K562 (cell line): ENCODE measurements around the gene DMAC2. TPM values are rescaled to one million over a fixed set of nuclear protein-coding genes. Genes with fewer than 3 reads are reported as not detected.
A peak's percentile ranks its signal among the peaks of the same experiment; 100 is the strongest.

Experiments
- CREB1 ChIP-seq, 2 experiments: sonication (generic) in 1 of 2; formaldehyde crosslinking in 1 of 2; IDR thresholded peaks; 2 replicates each; pipeline versions ENCODE4 v1.6.1 to v1.8.0; 2012 to 2022; ENCODE audit warnings: inconsistent platforms in 1 of 2, mild to moderate bottlenecking in 1 of 2, missing genetic modification reagents in 1 of 2, moderate library complexity in 1 of 2
- ESRRA ChIP-seq: fragments of 450-650 bp; IDR thresholded peaks from 2 replicates; pipeline ENCODE4 v1.6.1; 2014; ENCODE audit warnings: low read depth, mild to moderate bottlenecking, moderate library complexity, borderline replicate concordance
- FOXA3 ChIP-seq, 2 experiments: fragments of 450-650 bp in 1 of 2; sonication (generic) in 1 of 2; formaldehyde crosslinking; IDR thresholded peaks in 1 of 2; conservative IDR thresholded peaks in 1 of 2; 2 replicates each; pipeline versions ENCODE4 v1.4.0 to v1.8.0; 2020 to 2022; ENCODE audit warnings: mild to moderate bottlenecking in 2 of 2, missing genetic modification reagents in 1 of 2
- HCFC1 ChIP-seq: IDR thresholded peaks from 2 replicates; pipeline ENCODE4 v1.6.1; 2012; ENCODE audit warnings: low read depth, low read length, improper control_type of control experiment
- HDAC2 ChIP-seq: fragments of 450-650 bp; IDR thresholded peaks from 2 replicates; pipeline ENCODE4 v1.6.1; 2016; ENCODE audit warnings: mild to moderate bottlenecking
- MAFF ChIP-seq: IDR thresholded peaks from 2 replicates; pipeline ENCODE4 v1.6.1; 2012; ENCODE audit warnings: low read length, improper control_type of control experiment
- MYC ChIP-seq, 2 experiments: fragments of 250-450 bp in 1 of 2; sonication (Bioruptor Pico) in 1 of 2; IDR thresholded peaks; 2 replicates each; pipeline versions ENCODE4 v1.5.1 to v1.6.1; 2012 to 2021; ENCODE audit warnings: low read depth in 2 of 2, borderline replicate concordance in 1 of 2, improper control_type of control experiment in 1 of 2, low read length in 1 of 2, mild to moderate bottlenecking in 1 of 2, moderate library complexity in 1 of 2
- RBM39 ChIP-seq: fragments of 200-400 bp; formaldehyde crosslinking; optimal IDR thresholded peaks from 2 replicates; pipeline ENCODE3; 2018; ENCODE audit warnings: low read depth, low read length
- TAF7 ChIP-seq: fragments of 450-650 bp; IDR thresholded peaks from 2 replicates; pipeline ENCODE4 v1.6.1; 2016; ENCODE audit warnings: missing genetic modification characterization, missing compliant biosample characterization
- ZBED1 ChIP-seq: IDR thresholded peaks from 2 replicates; pipeline ENCODE4 v1.6.1; 2014
- ZFX ChIP-seq: sonication (generic); formaldehyde crosslinking; IDR thresholded peaks from 2 replicates; pipeline ENCODE4 v1.8.0; 2022; ENCODE audit warnings: mild to moderate bottlenecking, missing genetic modification reagents, moderate library complexity
- ZNF561 ChIP-seq: fragments of 450-650 bp; formaldehyde crosslinking; conservative IDR thresholded peaks from 2 replicates; pipeline ENCODE4 v1.4.0; 2020; ENCODE audit warnings: mild to moderate bottlenecking, moderate library complexity
- polyA plus RNA-seq, 8 experiments: library from polyadenylated mRNA; depleted of rRNA in 4 of 8; stranded (reverse) in 5 of 8; unstranded in 3 of 8; fragments of >200 nt; fragmentation: Nextera tagmentation in 2 of 8; fragmentation: Illumina TruSeq in 1 of 8; extraction: Ambion mirVana in 2 of 8; extraction: Trizol in 1 of 8; gene quantifications; 2 replicates each; pipeline versions ENCODE4 v1.2.1 to v1.2.3, GENCODE V29; 2011 to 2014; ENCODE audit warnings: inconsistent platforms in 1 of 8, missing spikeins in 1 of 8
- total RNA-seq, 7 experiments: library from RNA; depleted of rRNA in 6 of 7; stranded (reverse); fragments of >200 nt in 6 of 7; fragmentation: Illumina TruSeq in 2 of 7; extraction: Trizol in 2 of 7; gene quantifications; 2 replicates each; pipeline versions ENCODE4 v1.2.1 to v1.2.3, GENCODE V29; 2011 to 2021; ENCODE audit warnings: low replicate concordance in 1 of 7
- TF ChIP-seq, protein P1 (sequence below): fragments of 200-800 bp; sonication (Bioruptor generic); IDR thresholded peaks from 2 replicates; pipeline ENCODE4 v1.6.1; 2017; ENCODE audit warnings: missing genetic modification characterization, missing compliant biosample characterization
- TF ChIP-seq, protein P2 (sequence below): fragments of 250-450 bp; sonication (Bioruptor Pico); IDR thresholded peaks from 2 replicates; pipeline ENCODE4 v1.5.0; 2021
- TF ChIP-seq, protein P3 (sequence below), 2 experiments: fragments of 250-450 bp in 1 of 2; fragments of 450-650 bp in 1 of 2; sonication (Bioruptor Pico) in 1 of 2; IDR thresholded peaks; 2 replicates each; pipeline versions ENCODE4 v1.6.1 to v1.8.0; 2016 to 2021; ENCODE audit warnings: mild to moderate bottlenecking in 2 of 2, moderate library complexity in 2 of 2, missing compliant biosample characterization in 1 of 2, missing genetic modification characterization in 1 of 2
- TF ChIP-seq, protein P4 (sequence below), 3 experiments: IDR thresholded peaks in 2 of 3; conservative IDR thresholded peaks in 1 of 3; 2 replicates each; pipeline ENCODE4 v1.5.1; 2011 to 2012; ENCODE audit warnings: low read length in 3 of 3, mild to moderate bottlenecking in 3 of 3, control low read depth in 2 of 3, improper control_type of control experiment in 1 of 3, inconsistent platforms in 1 of 3, low read depth in 1 of 3, mixed read lengths in 1 of 3, moderate library complexity in 1 of 3; ENCODE audit not compliant: insufficient read depth in 2 of 3
- TF ChIP-seq, protein P5 (sequence below): fragments of 250-450 bp; sonication (Bioruptor Pico); IDR thresholded peaks from 2 replicates; pipeline ENCODE4 v1.8.0; 2021; ENCODE audit warnings: borderline replicate concordance, mild to moderate bottlenecking, moderate library complexity; ENCODE audit not compliant: poor library complexity, severe bottlenecking

The DMAC2 gene
- total and polyA plus RNA-seq, 9 of the 15 experiments (the other 6 are each of a cell fraction or from before 2014, with no cell fraction given) = 12.9 to 61.2 (median 43.1) TPM

DNA sequence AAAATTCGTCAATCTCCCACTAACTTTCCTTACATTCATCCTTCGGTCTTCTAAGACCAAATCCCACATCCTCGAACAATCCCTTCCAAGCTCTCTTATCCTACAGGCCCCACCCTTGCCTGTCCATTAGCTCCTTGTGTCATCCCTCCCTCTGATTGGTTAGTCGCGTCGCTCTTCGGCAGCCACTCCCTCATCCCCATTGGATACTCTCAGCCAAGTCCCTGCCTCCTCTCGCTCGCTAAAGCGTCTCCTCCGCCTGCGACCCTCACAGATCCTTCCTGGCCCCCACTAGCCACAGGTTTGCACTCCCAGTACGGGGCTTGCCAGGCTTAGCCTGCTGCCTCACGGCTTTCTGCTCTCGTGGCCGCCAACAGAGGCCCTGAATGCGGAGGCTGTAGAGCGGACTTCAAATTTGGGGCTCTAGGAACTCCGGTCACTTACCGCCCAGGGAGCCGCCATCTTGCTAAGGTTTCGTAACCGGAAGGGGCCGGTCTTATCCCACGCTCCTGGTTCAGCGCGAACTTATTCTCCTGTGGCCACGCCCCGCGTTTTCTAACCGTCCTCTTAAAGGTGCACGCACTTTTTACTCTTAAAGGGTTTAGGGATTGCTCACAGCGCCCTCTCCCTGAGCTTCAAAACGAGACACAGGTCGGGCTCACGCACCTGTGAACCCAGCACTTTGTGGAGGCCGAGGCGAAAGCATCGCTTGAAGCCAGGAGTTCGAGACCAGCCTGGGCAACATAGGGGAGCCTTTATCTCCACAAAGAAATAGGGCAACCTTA lies at the start of gene DMAC2 (continued):
- TF ChIP-seq CREB1 (IDR thresholded peaks at IDR 0.05) (peak; percentile 49), CREB1 (CRISPR knock-in tag; IDR thresholded peaks at IDR 0.05) (peak; percentile 62; the same call in 1 of the 2 replicates), HDAC2 (peak; percentile 95), ZNF561 (CRISPR knock-in tag) (0 out of 2 replicates have a peak, but pooled peaks have one; percentile 39), ESRRA (peak; percentile 60), RBM39 (peak; percentile 51), MAFF (no peak), ZFX (CRISPR knock-in tag) (peak; percentile 59), TAF7 (tag) (peak; percentile 87), FOXA3 (CRISPR knock-in tag; conservative IDR thresholded peaks at IDR 0.05 in 1 of 2, IDR thresholded peaks at IDR 0.05 in 1 of 2) (peak in 1 of 2 experiments; percentile 52; a peak in 1 of 4 replicates), HCFC1 (peak; percentile 68), MYC (IDR thresholded peaks at IDR 0.05; ENCODE audit: low read depth, low read length) (peak; percentile 71), MYC (CRISPR knock-in tag; IDR thresholded peaks at IDR 0.05; ENCODE audit: borderline replicate concordance, low read depth) (no peak), ZBED1 (no peak)
- TF ChIP-seq, protein P1, sequence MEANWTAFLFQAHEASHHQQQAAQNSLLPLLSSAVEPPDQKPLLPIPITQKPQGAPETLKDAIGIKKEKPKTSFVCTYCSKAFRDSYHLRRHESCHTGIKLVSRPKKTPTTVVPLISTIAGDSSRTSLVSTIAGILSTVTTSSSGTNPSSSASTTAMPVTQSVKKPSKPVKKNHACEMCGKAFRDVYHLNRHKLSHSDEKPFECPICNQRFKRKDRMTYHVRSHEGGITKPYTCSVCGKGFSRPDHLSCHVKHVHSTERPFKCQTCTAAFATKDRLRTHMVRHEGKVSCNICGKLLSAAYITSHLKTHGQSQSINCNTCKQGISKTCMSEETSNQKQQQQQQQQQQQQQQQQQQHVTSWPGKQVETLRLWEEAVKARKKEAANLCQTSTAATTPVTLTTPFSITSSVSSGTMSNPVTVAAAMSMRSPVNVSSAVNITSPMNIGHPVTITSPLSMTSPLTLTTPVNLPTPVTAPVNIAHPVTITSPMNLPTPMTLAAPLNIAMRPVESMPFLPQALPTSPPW (CRISPR knock-in tag) = peak; percentile 56; the same call in 1 of the 2 replicates
- TF ChIP-seq, protein P2, sequence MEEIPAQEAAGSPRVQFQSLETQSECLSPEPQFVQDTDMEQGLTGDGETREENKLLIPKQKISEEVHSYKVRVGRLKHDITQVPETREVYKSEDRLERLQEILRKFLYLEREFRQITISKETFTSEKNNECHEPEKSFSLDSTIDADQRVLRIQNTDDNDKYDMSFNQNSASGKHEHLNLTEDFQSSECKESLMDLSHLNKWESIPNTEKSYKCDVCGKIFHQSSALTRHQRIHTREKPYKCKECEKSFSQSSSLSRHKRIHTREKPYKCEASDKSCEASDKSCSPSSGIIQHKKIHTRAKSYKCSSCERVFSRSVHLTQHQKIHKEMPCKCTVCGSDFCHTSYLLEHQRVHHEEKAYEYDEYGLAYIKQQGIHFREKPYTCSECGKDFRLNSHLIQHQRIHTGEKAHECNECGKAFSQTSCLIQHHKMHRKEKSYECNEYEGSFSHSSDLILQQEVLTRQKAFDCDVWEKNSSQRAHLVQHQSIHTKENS = no peak
- TF ChIP-seq, protein P3, sequence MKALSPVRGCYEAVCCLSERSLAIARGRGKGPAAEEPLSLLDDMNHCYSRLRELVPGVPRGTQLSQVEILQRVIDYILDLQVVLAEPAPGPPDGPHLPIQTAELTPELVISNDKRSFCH (CRISPR knock-in tag; IDR thresholded peaks at IDR 0.05) = no peak
- TF ChIP-seq, protein P3 (tag; IDR thresholded peaks at IDR 0.05) = peak; percentile 27; the same call in 1 of the 2 replicates
- TF ChIP-seq, protein P4, sequence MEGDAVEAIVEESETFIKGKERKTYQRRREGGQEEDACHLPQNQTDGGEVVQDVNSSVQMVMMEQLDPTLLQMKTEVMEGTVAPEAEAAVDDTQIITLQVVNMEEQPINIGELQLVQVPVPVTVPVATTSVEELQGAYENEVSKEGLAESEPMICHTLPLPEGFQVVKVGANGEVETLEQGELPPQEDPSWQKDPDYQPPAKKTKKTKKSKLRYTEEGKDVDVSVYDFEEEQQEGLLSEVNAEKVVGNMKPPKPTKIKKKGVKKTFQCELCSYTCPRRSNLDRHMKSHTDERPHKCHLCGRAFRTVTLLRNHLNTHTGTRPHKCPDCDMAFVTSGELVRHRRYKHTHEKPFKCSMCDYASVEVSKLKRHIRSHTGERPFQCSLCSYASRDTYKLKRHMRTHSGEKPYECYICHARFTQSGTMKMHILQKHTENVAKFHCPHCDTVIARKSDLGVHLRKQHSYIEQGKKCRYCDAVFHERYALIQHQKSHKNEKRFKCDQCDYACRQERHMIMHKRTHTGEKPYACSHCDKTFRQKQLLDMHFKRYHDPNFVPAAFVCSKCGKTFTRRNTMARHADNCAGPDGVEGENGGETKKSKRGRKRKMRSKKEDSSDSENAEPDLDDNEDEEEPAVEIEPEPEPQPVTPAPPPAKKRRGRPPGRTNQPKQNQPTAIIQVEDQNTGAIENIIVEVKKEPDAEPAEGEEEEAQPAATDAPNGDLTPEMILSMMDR (IDR thresholded peaks at IDR 0.05 in 2 of 3, conservative IDR thresholded peaks at IDR 0.05 in 1 of 3; ENCODE audit: insufficient read depth in 2 of 3, low read depth in 1 of 3, low read length in 3 of 3) = peak; percentile 79 to 85 (median 84)
- TF ChIP-seq, protein P5, sequence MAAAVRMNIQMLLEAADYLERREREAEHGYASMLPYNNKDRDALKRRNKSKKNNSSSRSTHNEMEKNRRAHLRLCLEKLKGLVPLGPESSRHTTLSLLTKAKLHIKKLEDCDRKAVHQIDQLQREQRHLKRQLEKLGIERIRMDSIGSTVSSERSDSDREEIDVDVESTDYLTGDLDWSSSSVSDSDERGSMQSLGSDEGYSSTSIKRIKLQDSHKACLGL = peak; percentile 53
